Endothelial cell of umbilical vein (primary cell): ENCODE measurements around the gene PLCB4. TPM values are rescaled to one million over a fixed set of nuclear protein-coding genes. Genes with fewer than 3 reads are reported as not detected.

ENCODE experiments used
- BruUV-seq: library from RNA; stranded (reverse); fragments of 400-500 nt; replicated peaks from 2 replicates; lab custom pipeline; 2021; lab: Mats Ljungman, UMichigan
- CTCF ChIA-PET: fragments of 300-600, 350-600 bp; sonication (Branson Sonifier 250); formaldehyde crosslinking; loops from one replicate; lab custom pipeline; 2021; ENCODE audit warnings: antibody characterized with exemption, inconsistent platforms; lab: Charles Lee
- POLR2A ChIA-PET: fragments of 300-600, 350-600 bp; sonication (Branson Sonifier 250); formaldehyde crosslinking; loops from one replicate; lab custom pipeline; 2021; ENCODE audit warnings: antibody characterized with exemption, inconsistent platforms; lab: Charles Lee
- DNase-seq: peaks from one replicate; pipeline ENCODE4 v3.0.0-alpha.2; 2011; ENCODE audit warnings: low read depth, low spot score
- FAIRE-seq: peaks from 2 replicates; lab custom pipeline; 2011; peaks lifted over from hg19 to GRCh38; lab: Jason Lieb, UNC
- H2AFZ ChIP-seq: 2 replicates; pipeline ENCODE4 v1.6.0; 2012; ENCODE audit warnings: low read depth, low read length, control low read depth, inconsistent platforms
- H3K27ac ChIP-seq: 2 replicates; pipeline ENCODE4 v1.5.1; 2011; ENCODE audit warnings: low read depth, mild to moderate bottlenecking, control low read depth, low read length, moderate library complexity; ENCODE audit not compliant: insufficient read depth
- H3K27me3 ChIP-seq, 2 experiments: 2 replicates each; pipeline versions ENCODE4 v1.6.0 to v1.6.1; 2011; ENCODE audit warnings: low read length in 2 of 2, mixed read lengths in 1 of 2; ENCODE audit not compliant: control insufficient read depth in 2 of 2, insufficient read depth in 2 of 2
- H3K36me3 ChIP-seq, 2 experiments: 2 replicates in 1 of 2; 3 replicates in 1 of 2; pipeline ENCODE4 v1.5.1; 2011; ENCODE audit warnings: low read length in 2 of 2, mild to moderate bottlenecking in 1 of 2, moderate library complexity in 1 of 2; ENCODE audit not compliant: control insufficient read depth in 2 of 2, insufficient read depth in 2 of 2; ENCODE audit errors: extremely low read depth in 1 of 2
- H3K4me1 ChIP-seq: 3 replicates; pipeline ENCODE4 v1.5.1; 2011; ENCODE audit warnings: mild to moderate bottlenecking, low read length; ENCODE audit not compliant: control insufficient read depth, insufficient read depth; ENCODE audit errors: extremely low read depth
- H3K4me2 ChIP-seq: 2 replicates; pipeline ENCODE4 v1.6.1; 2011; ENCODE audit warnings: low read length, control low read depth, mixed read lengths; ENCODE audit not compliant: insufficient read depth
- H3K4me3 ChIP-seq, 3 experiments: fragments of 200-600 bp in 1 of 3; sonication (generic), shearing (Covaris generic) in 1 of 3; replicated peaks in 1 of 3; 2 replicates each; pipeline ENCODE4 v1.5.1; 2011 to 2016; ENCODE audit warnings: control low read depth in 3 of 3, low read length in 3 of 3, mild to moderate bottlenecking in 2 of 3, inconsistent platforms in 1 of 3, low read depth in 1 of 3, moderate library complexity in 1 of 3; ENCODE audit not compliant: insufficient read depth in 1 of 3
- H3K79me2 ChIP-seq: 2 replicates; pipeline ENCODE4 v1.6.0; 2012; ENCODE audit warnings: low read length, inconsistent platforms; ENCODE audit not compliant: control insufficient read depth, insufficient read depth
- H3K9ac ChIP-seq: replicated peaks from 2 replicates; pipeline ENCODE3; 2011; ENCODE audit warnings: low read length, control low read depth; ENCODE audit not compliant: insufficient read depth; ENCODE audit errors: extremely low read depth
- H3K9me1 ChIP-seq: replicated peaks from 3 replicates; pipeline ENCODE4 v1.6.0; 2011; ENCODE audit warnings: mild to moderate bottlenecking, low read length; ENCODE audit not compliant: control insufficient read depth, insufficient read depth; ENCODE audit errors: extremely low read depth
- H3K9me3 ChIP-seq: replicated peaks from 2 replicates; pipeline ENCODE4 v1.5.1; 2012; ENCODE audit warnings: low read length, inconsistent platforms; ENCODE audit not compliant: control insufficient read depth, insufficient read depth
- H4K20me1 ChIP-seq: replicated peaks from 2 replicates; pipeline ENCODE3; 2011; ENCODE audit warnings: mild to moderate bottlenecking, low read length; ENCODE audit not compliant: control insufficient read depth, insufficient read depth; ENCODE audit errors: extremely low read depth
- EZH2 ChIP-seq: IDR thresholded peaks from 2 replicates; pipeline ENCODE4 v1.6.1; 2012; ENCODE audit warnings: borderline replicate concordance, low read depth, mild to moderate bottlenecking, moderate library complexity, low read length, inconsistent platforms; ENCODE audit not compliant: severe bottlenecking
- FOS ChIP-seq: IDR thresholded peaks from 2 replicates; pipeline ENCODE4 v1.6.1; 2011; ENCODE audit warnings: mild to moderate bottlenecking, low read length, moderate library complexity, borderline replicate concordance; ENCODE audit not compliant: insufficient read depth
- GATA2 ChIP-seq: IDR thresholded peaks from 2 replicates; pipeline ENCODE4 v1.7.0; 2011; ENCODE audit warnings: low read depth, mild to moderate bottlenecking, moderate library complexity, mixed read lengths, low read length; ENCODE audit not compliant: insufficient read length, insufficient read depth
- JUN ChIP-seq: IDR thresholded peaks from 2 replicates; pipeline ENCODE4 v1.6.1; 2011; ENCODE audit warnings: borderline replicate concordance, low read depth; ENCODE audit not compliant: insufficient read length, insufficient read depth
- MYC ChIP-seq: IDR thresholded peaks from one replicate; pipeline ENCODE4 v1.6.1; 2011; ENCODE audit warnings: mild to moderate bottlenecking, low read depth, low read length
- POLR2A ChIP-seq: IDR thresholded peaks from 2 replicates; pipeline ENCODE4 v1.6.1; 2012; ENCODE audit warnings: low read depth, mild to moderate bottlenecking, control low read depth, low read length
- POLR2AphosphoS5 ChIP-seq: IDR thresholded peaks from 2 replicates; pipeline ENCODE4 v1.6.1; 2012; ENCODE audit warnings: low read depth, mild to moderate bottlenecking, control low read depth, low read length, moderate library complexity; ENCODE audit not compliant: insufficient read depth
- dilution Hi-C: fragments of 300-500 bp; cut with MboI; formaldehyde crosslinking; loops from one replicate; pipeline ENCODE4 v1.15.0; 2019; ENCODE audit warnings: low sequenced_read_pairs; ENCODE audit not compliant: extremely low pct_ligation_motif_present
- intact Hi-C: fragments of 100-400 bp; cut with micrococcal nuclease; formaldehyde crosslinking; loops from one replicate; pipeline ENCODE4 v1.10.0; 2022
- polyA plus RNA-seq, 4 experiments: library from polyadenylated mRNA; depleted of rRNA in 3 of 4; stranded (reverse) in 3 of 4; unstranded in 1 of 4; fragments of >200 nt; gene quantifications; 2 replicates each; pipeline versions ENCODE4 v1.2.1 to v1.2.3, GENCODE V29; 2011 to 2012; ENCODE audit warnings: missing spikeins in 1 of 4
- total RNA-seq: library from RNA; stranded (reverse); gene quantifications from 2 replicates; pipeline ENCODE4 v1.2.3, GENCODE V29; 2021
- TF ChIP-seq, protein P1 (sequence below): IDR thresholded peaks from 2 replicates; pipeline ENCODE4 v1.6.1; 2011; ENCODE audit not compliant: insufficient read depth, insufficient read length
- TF ChIP-seq, protein P2 (sequence below), 2 donors: IDR thresholded peaks; 1 replicate in 1 of 2; 2 replicates in 1 of 2; pipeline ENCODE4 v1.5.1; 2011; ENCODE audit warnings: low read length in 2 of 2, mild to moderate bottlenecking in 2 of 2, moderate library complexity in 2 of 2, control low read depth in 1 of 2, inconsistent platforms in 1 of 2, low read depth in 1 of 2; ENCODE audit not compliant: insufficient read depth in 1 of 2; ENCODE audit errors: extremely low read depth in 1 of 2

The PLCB4 gene
- total and polyA plus RNA-seq, 2 donors (not counting 3 experiments of a cell fraction or from before 2014, with no cell fraction given), result 0.37 to 1.7 TPM

DNA sequence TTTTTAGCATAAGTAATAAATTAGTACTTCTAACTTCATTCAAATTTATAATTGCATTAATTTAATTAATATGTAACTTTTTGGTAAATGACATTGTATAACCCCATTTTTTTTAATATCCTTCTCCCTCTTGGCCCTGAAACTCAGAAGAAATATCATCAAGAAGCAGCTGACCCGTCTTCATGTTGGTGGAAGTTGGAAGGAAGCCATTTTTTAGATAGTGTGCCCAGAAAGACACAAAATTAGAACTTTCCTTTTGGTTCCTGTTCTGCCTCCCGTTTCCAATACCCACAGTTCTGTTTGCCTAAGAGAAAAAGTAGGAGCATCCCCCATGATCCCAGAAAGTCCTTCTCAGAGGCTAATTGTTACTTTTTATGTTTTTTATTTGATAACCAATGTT lies 65.5 kb downstream of the PLCB4 start:
- H4K20me1 ChIP-seq, result no peaks in the 10 kb centered on the region
- no peak for FAIRE-seq
- H3K9me3 ChIP-seq, result no peaks in the 10 kb centered on the region
- TF ChIP-seq JUN, result no peak
- no peak for DNase-seq
- H2AFZ ChIP-seq, result no peak overlapping the region
- H3K4me2 ChIP-seq, result no peak overlapping the region
- dilution Hi-C loops, result no loop called here
- H3K9ac ChIP-seq, result no peak overlapping the region
- no peaks in the 10 kb centered on the region for H3K9me1 ChIP-seq
- BruUV-seq, result no TSS peak
- H3K36me3 ChIP-seq, result no peaks in the 10 kb centered on the region
- H3K79me2 ChIP-seq, result no peaks in the 10 kb centered on the region
- no peaks in the 10 kb centered on the region for H3K4me1 ChIP-seq
- no peak overlapping the region for H3K4me3 ChIP-seq
- ChIA-PET POLR2A (interaction anchor here (0.6 kb wide), 1 partner anchor 217 kb away, joined by 3 read pairs; no protein-coding TSS in a partner anchor), CTCF (interaction anchor here (1.2 kb wide), 1 partner anchor 11 kb away, joined by 3 read pairs; no protein-coding TSS in a partner anchor)
- intact Hi-C loops, result no loop called here
- no peaks in the 10 kb centered on the region for H3K27me3 ChIP-seq
- H3K27ac ChIP-seq, result no peak overlapping the region

DNA sequence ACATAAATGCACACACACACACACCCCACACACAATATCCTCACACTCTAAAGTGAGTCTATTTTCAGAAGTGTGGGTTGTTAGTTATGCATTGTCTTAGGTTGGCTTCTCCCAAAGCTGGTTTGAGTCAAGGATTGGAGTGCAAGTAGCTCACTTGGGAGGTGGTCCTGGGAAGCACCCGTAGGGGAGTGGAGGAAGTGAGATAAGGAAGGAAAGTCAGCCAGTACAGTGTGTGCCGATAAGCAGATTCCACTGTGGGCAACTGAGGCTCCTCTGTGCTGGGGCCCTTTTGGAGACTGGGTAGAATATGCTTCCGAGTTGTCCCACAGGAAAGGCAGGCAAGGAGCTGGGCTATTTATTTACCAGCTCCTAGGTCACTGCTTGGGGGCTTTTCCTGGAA lies 67.2 kb downstream of the PLCB4 start:
- no peaks in the 10 kb centered on the region for H3K79me2 ChIP-seq
- DNase-seq (peak; percentile 79), FAIRE-seq (no peak)
- TF ChIP-seq GATA2 (no peak), POLR2A (no peak), MYC (no peak), EZH2 (no peak), FOS (no peak), JUN (no peak), POLR2AphosphoS5 (no peak)
- TF ChIP-seq, protein P1, sequence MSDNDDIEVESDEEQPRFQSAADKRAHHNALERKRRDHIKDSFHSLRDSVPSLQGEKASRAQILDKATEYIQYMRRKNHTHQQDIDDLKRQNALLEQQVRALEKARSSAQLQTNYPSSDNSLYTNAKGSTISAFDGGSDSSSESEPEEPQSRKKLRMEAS, result no peak
- TF ChIP-seq, protein P2, sequence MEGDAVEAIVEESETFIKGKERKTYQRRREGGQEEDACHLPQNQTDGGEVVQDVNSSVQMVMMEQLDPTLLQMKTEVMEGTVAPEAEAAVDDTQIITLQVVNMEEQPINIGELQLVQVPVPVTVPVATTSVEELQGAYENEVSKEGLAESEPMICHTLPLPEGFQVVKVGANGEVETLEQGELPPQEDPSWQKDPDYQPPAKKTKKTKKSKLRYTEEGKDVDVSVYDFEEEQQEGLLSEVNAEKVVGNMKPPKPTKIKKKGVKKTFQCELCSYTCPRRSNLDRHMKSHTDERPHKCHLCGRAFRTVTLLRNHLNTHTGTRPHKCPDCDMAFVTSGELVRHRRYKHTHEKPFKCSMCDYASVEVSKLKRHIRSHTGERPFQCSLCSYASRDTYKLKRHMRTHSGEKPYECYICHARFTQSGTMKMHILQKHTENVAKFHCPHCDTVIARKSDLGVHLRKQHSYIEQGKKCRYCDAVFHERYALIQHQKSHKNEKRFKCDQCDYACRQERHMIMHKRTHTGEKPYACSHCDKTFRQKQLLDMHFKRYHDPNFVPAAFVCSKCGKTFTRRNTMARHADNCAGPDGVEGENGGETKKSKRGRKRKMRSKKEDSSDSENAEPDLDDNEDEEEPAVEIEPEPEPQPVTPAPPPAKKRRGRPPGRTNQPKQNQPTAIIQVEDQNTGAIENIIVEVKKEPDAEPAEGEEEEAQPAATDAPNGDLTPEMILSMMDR (IDR thresholded peaks at IDR 0.05; ENCODE audit: extremely low read depth in 1 of 2, insufficient read depth in 1 of 2, low read depth in 1 of 2, low read length in 2 of 2), result no peak
- ChIA-PET CTCF (interaction anchor here (1.0 to 1.5 kb wide), 2 partner anchors 13 to 208 kb away, joined by 3 to 5 read pairs; no protein-coding TSS in a partner anchor), POLR2A (no interaction called here)
- H3K9me3 ChIP-seq, result no peaks in the 10 kb centered on the region
- no peak overlapping the region for H3K9ac ChIP-seq
- H3K9me1 ChIP-seq, result no peaks in the 10 kb centered on the region
- no peak overlapping the region for H2AFZ ChIP-seq
- dilution Hi-C loops (no loop called here), intact Hi-C loops (no loop called here)
- no peaks in the 10 kb centered on the region for H4K20me1 ChIP-seq
- no peaks in the 10 kb centered on the region for H3K4me1 ChIP-seq
- H3K27me3 ChIP-seq, result no peaks in the 10 kb centered on the region
- BruUV-seq, result no TSS peak
- no peak overlapping the region for H3K4me2 ChIP-seq
- H3K27ac ChIP-seq, result no peak overlapping the region
- no peak overlapping the region for H3K4me3 ChIP-seq
- H3K36me3 ChIP-seq, result no peaks in the 10 kb centered on the region
